HepG2 (cell line): ENCODE measurements around the gene STRA6. TPM values are rescaled to one million over a fixed set of nuclear protein-coding genes. Genes with fewer than 3 reads are reported as not detected.

Experiments used
- ATAC-seq: fragments of 200-7000 bp; cut with Tn5 transposase; 3 replicates; pipeline ENCODE4 v1.9.1; 2020; ENCODE audit warnings: mild to moderate bottlenecking, moderate library complexity
- BruUV-seq: library from RNA; stranded (reverse); fragments of 400-500 nt; replicated peaks from 2 replicates; lab custom pipeline; 2021; lab: Mats Ljungman, UMichigan
- CTCF ChIA-PET: fragments of 300-600 bp; formaldehyde crosslinking; extraction: SDS; loops from one replicate; lab custom pipeline; 2021; ENCODE audit warnings: low total read pairs, inconsistent platforms, low intra/inter-chr PET ratio; lab: Yijun Ruan, JAX
- POLR2A ChIA-PET: fragments of 350-600 bp; sonication (Branson Sonifier 250); formaldehyde crosslinking; loops from one replicate; lab custom pipeline; 2020; ENCODE audit warnings: antibody characterized with exemption, inconsistent platforms; lab: Yijun Ruan, JAX
- DNase-seq: peaks from one replicate; pipeline ENCODE4 v3.0.0-alpha.2; 2015; ENCODE audit warnings: low spot score
- FAIRE-seq: peaks from 3 replicates; lab custom pipeline; 2011; peaks lifted over from hg19 to GRCh38; lab: Jason Lieb, UNC
- H2AFZ ChIP-seq: one replicate; pipeline ENCODE4 v1.6.1; 2011; ENCODE audit warnings: low read length, inconsistent platforms
- H3K27ac ChIP-seq: fragments of 300-600 bp; 3 replicates; pipeline ENCODE4 v1.8.0; 2011; ENCODE audit warnings: mixed run types, mild to moderate bottlenecking, mixed read lengths, low read length, inconsistent platforms; ENCODE audit not compliant: insufficient read depth; ENCODE audit errors: extremely low read length
- H3K27me3 ChIP-seq, 2 experiments: fragments of 200-600 bp in 1 of 2; 2 replicates in 1 of 2; 3 replicates in 1 of 2; pipeline versions ENCODE4 v1.6.0 to v1.8.0; 2011; ENCODE audit warnings: low read length in 2 of 2, mild to moderate bottlenecking in 2 of 2, moderate library complexity in 2 of 2, inconsistent platforms in 1 of 2; ENCODE audit not compliant: insufficient read depth in 2 of 2, control insufficient read depth in 1 of 2
- H3K36me3 ChIP-seq, 2 experiments: fragments of 200-600 bp in 1 of 2; replicated peaks in 1 of 2; 2 replicates in 1 of 2; 3 replicates in 1 of 2; pipeline versions ENCODE4 v1.5.1 to v1.8.0; 2011; ENCODE audit warnings: low read length in 2 of 2, inconsistent platforms in 1 of 2; ENCODE audit not compliant: insufficient read depth in 2 of 2, control insufficient read depth in 1 of 2
- H3K4me1 ChIP-seq: 2 replicates; pipeline ENCODE4 v1.5.1; 2012; ENCODE audit warnings: low read length, inconsistent platforms; ENCODE audit not compliant: insufficient read depth
- H3K4me2 ChIP-seq: 2 replicates; pipeline ENCODE4 v1.6.0; 2011; ENCODE audit warnings: low read depth, low read length, inconsistent platforms
- H3K4me3 ChIP-seq, 3 experiments: fragments of 200-600 bp in 1 of 3; sonication (generic), shearing (Covaris generic) in 1 of 3; replicated peaks in 1 of 3; 2 replicates each; pipeline ENCODE4 v1.5.1; 2011 to 2016; ENCODE audit warnings: low read length in 3 of 3, inconsistent platforms in 2 of 3, low read depth in 2 of 3, mild to moderate bottlenecking in 2 of 3, control low read depth in 1 of 3, mixed read lengths in 1 of 3; ENCODE audit not compliant: insufficient read depth in 1 of 3
- H3K79me2 ChIP-seq: one replicate; pipeline ENCODE4 v1.6.1; 2011; ENCODE audit warnings: low read length, inconsistent platforms; ENCODE audit not compliant: insufficient read depth
- H3K9ac ChIP-seq: 2 replicates; pipeline ENCODE4 v1.6.0; 2011; ENCODE audit warnings: mild to moderate bottlenecking, low read depth, low read length, inconsistent platforms; ENCODE audit not compliant: insufficient read depth
- H3K9me3 ChIP-seq: 2 replicates; pipeline ENCODE4 v1.5.1; 2012; ENCODE audit warnings: mild to moderate bottlenecking, low read length
- H4K20me1 ChIP-seq: 2 replicates; pipeline ENCODE4 v1.6.0; 2011; ENCODE audit warnings: inconsistent platforms, mild to moderate bottlenecking, low read length, moderate library complexity; ENCODE audit not compliant: insufficient read depth
- CCAR2 ChIP-seq: fragments of 200-400 bp; formaldehyde crosslinking; optimal IDR thresholded peaks from 2 replicates; pipeline ENCODE3; 2018; ENCODE audit warnings: low read depth, mild to moderate bottlenecking, low read length, moderate library complexity
- HNF4A ChIP-seq: sonication (generic); formaldehyde crosslinking; IDR thresholded peaks from 2 replicates; pipeline ENCODE4 v1.4.0; 2020; ENCODE audit warnings: missing genetic modification reagents
- JUN ChIP-seq: sonication (generic); formaldehyde crosslinking; IDR thresholded peaks from 2 replicates; pipeline ENCODE4 v1.4.0; 2020; ENCODE audit warnings: mild to moderate bottlenecking, missing genetic modification reagents
- KDM5A ChIP-seq: fragments of 200-600 bp; sonication (generic); IDR thresholded peaks from 2 replicates; pipeline ENCODE4 v1.7.0; 2018; ENCODE audit warnings: antibody characterized with exemption, mild to moderate bottlenecking, low read length, borderline replicate concordance
- RARG ChIP-seq: sonication (generic); formaldehyde crosslinking; IDR thresholded peaks from 2 replicates; pipeline ENCODE4 v1.4.0; 2020; ENCODE audit warnings: low read depth, mild to moderate bottlenecking, missing genetic modification reagents
- SP1 ChIP-seq, 2 experiments: fragments of 450-650 bp in 1 of 2; sonication (generic) in 1 of 2; formaldehyde crosslinking in 1 of 2; IDR thresholded peaks; 2 replicates each; pipeline versions ENCODE4 v1.4.0 to v1.6.1; 2016 to 2020; ENCODE audit warnings: missing genetic modification reagents in 1 of 2
- SRSF4 ChIP-seq: fragments of 200-400 bp; formaldehyde crosslinking; IDR thresholded peaks from one replicate; pipeline ENCODE4 v1.6.1; 2018; ENCODE audit warnings: mild to moderate bottlenecking, low read depth, low read length, moderate library complexity; ENCODE audit not compliant: poor library complexity, severe bottlenecking
- ZNF232 ChIP-seq: sonication (generic); formaldehyde crosslinking; IDR thresholded peaks from 2 replicates; pipeline ENCODE4 v1.4.0; 2020; ENCODE audit warnings: missing genetic modification reagents, borderline replicate concordance
- ZNF558 ChIP-seq: sonication (generic); formaldehyde crosslinking; IDR thresholded peaks from 2 replicates; pipeline ENCODE4 v1.9.0; 2022; ENCODE audit warnings: mild to moderate bottlenecking, missing genetic modification reagents, borderline replicate concordance
- ZNF652 ChIP-seq: IDR thresholded peaks from 2 replicates; pipeline ENCODE4 v1.6.1; 2016; ENCODE audit warnings: low read depth, borderline replicate concordance
- ZNF720 ChIP-seq: sonication (generic); formaldehyde crosslinking; IDR thresholded peaks from 2 replicates; pipeline ENCODE4 v1.4.0; 2020; ENCODE audit warnings: missing genetic modification reagents
- WGBS: methylation state at CpG from one replicate; pipeline ENCODE4 v1.1.6; 2017; ENCODE audit warnings: low lambda C conversion rate; 5-methylcytosine and 5-hydroxymethylcytosine counted together
- in situ Hi-C: cut with HindIII; loops from 2 replicates; pipeline ENCODE4 v1.10.0; 2017; ENCODE audit warnings: low pct_unique_long_range_greater_than_20kb; ENCODE audit not compliant: extremely low pct_ligation_motif_present
- intact Hi-C: fragments of 100-400 bp; cut with micrococcal nuclease; formaldehyde crosslinking; loops from one replicate; pipeline ENCODE4 v1.10.0; 2022; ENCODE audit not compliant: unreplicated experiment
- polyA plus RNA-seq, 8 experiments: library from polyadenylated mRNA; depleted of rRNA in 3 of 8; stranded (reverse) in 7 of 8; unstranded in 1 of 8; fragments of >200 nt; fragmentation: Illumina TruSeq in 4 of 8; extraction: Trizol in 4 of 8; gene quantifications; 2 replicates each; pipeline versions ENCODE4 v1.2.1 to v1.2.3, GENCODE V29; 2011 to 2016; ENCODE audit warnings: low read depth in 4 of 8, missing spikeins in 1 of 8, mixed read lengths in 1 of 8; ENCODE audit not compliant: insufficient read depth in 1 of 8
- total RNA-seq, 5 experiments: library from RNA; depleted of rRNA; stranded (reverse); fragments of >200 nt; fragmentation: Illumina TruSeq; extraction: Trizol; gene quantifications; 2 replicates each; pipeline ENCODE4 v1.2.3, GENCODE V29; 2016; ENCODE audit warnings: low read depth in 1 of 5
- TF ChIP-seq, protein P1 (sequence below): sonication (generic); formaldehyde crosslinking; IDR thresholded peaks from 2 replicates; pipeline ENCODE4 v1.4.0; 2020; ENCODE audit warnings: mild to moderate bottlenecking, low read depth, missing genetic modification reagents
- TF ChIP-seq, protein P2 (sequence below): sonication (generic); formaldehyde crosslinking; IDR thresholded peaks from 2 replicates; pipeline ENCODE4 v1.8.1; 2022; ENCODE audit warnings: mild to moderate bottlenecking, missing genetic modification reagents
- TF ChIP-seq, protein P3 (sequence below): sonication (generic); formaldehyde crosslinking; IDR thresholded peaks from 2 replicates; pipeline ENCODE4 v1.4.0; 2020; ENCODE audit warnings: missing genetic modification reagents, mild to moderate bottlenecking, borderline replicate concordance

Gene STRA6
- total and polyA plus RNA-seq, 2 of the 13 experiments (the other 11 are each of a cell fraction or from before 2014, with no cell fraction given): 1.6 to 2.1 TPM

GRCh38 chr15:74226761-74227540, 24.4 kb upstream of the STRA6 start:
- H3K9me3 ChIP-seq: no peaks in the 10 kb centered on the region
- ATAC-seq (no peak), FAIRE-seq (no peak), DNase-seq (no peak)
- WGBS: 24% methylated on average over 7 of the region's 10 CpGs
- H3K9ac ChIP-seq: no peak overlapping the region
- peaks cover 2 to 15% of the 10 kb centered on the region in 2 experiments; a peak in 2 of 5 replicates for H3K27me3 ChIP-seq
- H2AFZ ChIP-seq: no peak overlapping the region
- H3K4me2 ChIP-seq: no peak overlapping the region
- intact Hi-C loops: no loop called here
- POLR2A ChIA-PET: no interaction called here
- H3K27ac ChIP-seq: no peak overlapping the region
- H3K79me2 ChIP-seq: no peaks in the 10 kb centered on the region
- H3K36me3 ChIP-seq: no peaks in the 10 kb centered on the region
- no peaks in the 10 kb centered on the region for H4K20me1 ChIP-seq
- CTCF ChIA-PET: no interaction called here
- in situ Hi-C loops: no loop called here
- H3K4me3 ChIP-seq: no peak overlapping the region
- H3K4me1 ChIP-seq: peaks cover 11% of the 10 kb centered on the region; the same call in 1 of the 2 replicates
- BruUV-seq: no TSS peak
- TF ChIP-seq, protein P1, sequence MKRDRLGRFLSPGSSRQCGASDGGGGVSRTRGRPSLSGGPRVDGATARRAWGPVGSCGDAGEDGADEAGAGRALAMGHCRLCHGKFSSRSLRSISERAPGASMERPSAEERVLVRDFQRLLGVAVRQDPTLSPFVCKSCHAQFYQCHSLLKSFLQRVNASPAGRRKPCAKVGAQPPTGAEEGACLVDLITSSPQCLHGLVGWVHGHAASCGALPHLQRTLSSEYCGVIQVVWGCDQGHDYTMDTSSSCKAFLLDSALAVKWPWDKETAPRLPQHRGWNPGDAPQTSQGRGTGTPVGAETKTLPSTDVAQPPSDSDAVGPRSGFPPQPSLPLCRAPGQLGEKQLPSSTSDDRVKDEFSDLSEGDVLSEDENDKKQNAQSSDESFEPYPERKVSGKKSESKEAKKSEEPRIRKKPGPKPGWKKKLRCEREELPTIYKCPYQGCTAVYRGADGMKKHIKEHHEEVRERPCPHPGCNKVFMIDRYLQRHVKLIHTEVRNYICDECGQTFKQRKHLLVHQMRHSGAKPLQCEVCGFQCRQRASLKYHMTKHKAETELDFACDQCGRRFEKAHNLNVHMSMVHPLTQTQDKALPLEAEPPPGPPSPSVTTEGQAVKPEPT: no peak
- TF ChIP-seq ZNF652 (CRISPR knock-in tag): no peak
- TF ChIP-seq ZNF558 (CRISPR knock-in tag): no peak
- TF ChIP-seq SRSF4: no peak
- TF ChIP-seq HNF4A (CRISPR knock-in tag): no peak
- TF ChIP-seq, protein P2, sequence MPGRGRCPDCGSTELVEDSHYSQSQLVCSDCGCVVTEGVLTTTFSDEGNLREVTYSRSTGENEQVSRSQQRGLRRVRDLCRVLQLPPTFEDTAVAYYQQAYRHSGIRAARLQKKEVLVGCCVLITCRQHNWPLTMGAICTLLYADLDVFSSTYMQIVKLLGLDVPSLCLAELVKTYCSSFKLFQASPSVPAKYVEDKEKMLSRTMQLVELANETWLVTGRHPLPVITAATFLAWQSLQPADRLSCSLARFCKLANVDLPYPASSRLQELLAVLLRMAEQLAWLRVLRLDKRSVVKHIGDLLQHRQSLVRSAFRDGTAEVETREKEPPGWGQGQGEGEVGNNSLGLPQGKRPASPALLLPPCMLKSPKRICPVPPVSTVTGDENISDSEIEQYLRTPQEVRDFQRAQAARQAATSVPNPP: no peak
- TF ChIP-seq KDM5A: no peak
- no peak for TF ChIP-seq ZNF720
- no peak for TF ChIP-seq RARG (CRISPR knock-in tag)
- no peak for TF ChIP-seq SP1 (IDR thresholded peaks at IDR 0.05)
- TF ChIP-seq SP1 (CRISPR knock-in tag; IDR thresholded peaks at IDR 0.05): no peak
- no peak for TF ChIP-seq ZNF232 (CRISPR knock-in tag)
- TF ChIP-seq JUN: no peak
- TF ChIP-seq, protein P3, sequence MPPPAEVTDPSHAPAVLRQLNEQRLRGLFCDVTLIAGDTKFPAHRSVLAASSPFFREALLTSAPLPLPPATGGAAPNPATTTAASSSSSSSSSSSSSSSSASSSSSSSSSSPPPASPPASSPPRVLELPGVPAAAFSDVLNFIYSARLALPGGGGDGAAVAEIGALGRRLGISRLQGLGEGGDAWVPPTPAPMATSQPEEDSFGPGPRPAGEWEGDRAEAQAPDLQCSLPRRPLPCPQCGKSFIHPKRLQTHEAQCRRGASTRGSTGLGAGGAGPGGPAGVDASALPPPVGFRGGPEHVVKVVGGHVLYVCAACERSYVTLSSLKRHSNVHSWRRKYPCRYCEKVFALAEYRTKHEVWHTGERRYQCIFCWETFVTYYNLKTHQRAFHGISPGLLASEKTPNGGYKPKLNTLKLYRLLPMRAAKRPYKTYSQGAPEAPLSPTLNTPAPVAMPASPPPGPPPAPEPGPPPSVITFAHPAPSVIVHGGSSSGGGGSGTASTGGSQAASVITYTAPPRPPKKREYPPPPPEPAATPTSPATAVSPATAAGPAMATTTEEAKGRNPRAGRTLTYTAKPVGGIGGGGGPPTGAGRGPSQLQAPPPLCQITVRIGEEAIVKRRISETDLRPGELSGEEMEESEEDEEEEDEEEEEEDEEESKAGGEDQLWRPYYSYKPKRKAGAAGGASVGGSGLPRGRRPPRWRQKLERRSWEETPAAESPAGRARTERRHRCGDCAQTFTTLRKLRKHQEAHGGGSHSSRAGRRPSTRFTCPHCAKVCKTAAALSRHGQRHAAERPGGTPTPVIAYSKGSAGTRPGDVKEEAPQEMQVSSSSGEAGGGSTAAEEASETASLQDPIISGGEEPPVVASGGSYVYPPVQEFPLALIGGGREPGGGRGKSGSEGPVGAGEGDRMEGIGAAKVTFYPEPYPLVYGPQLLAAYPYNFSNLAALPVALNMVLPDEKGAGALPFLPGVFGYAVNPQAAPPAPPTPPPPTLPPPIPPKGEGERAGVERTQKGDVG (CRISPR knock-in tag): no peak
- no peak for TF ChIP-seq CCAR2
